GM12891 (cell line): ENCODE data around the gene STRIT1.

Experiments
- PAX5 ChIP-seq: IDR thresholded peaks from 2 replicates; pipeline ENCODE4 v1.6.1; 2011; ENCODE audit warnings: low read length, moderate library complexity, mild to moderate bottlenecking; ENCODE audit not compliant: insufficient read depth, severe bottlenecking
- POLR2A ChIP-seq: IDR thresholded peaks from 2 replicates; pipeline ENCODE4 v1.6.1; 2011; ENCODE audit warnings: low read depth, low read length, control low read depth
- POLR2AphosphoS5 ChIP-seq: IDR thresholded peaks from 2 replicates; pipeline ENCODE4 v1.6.1; 2011; ENCODE audit warnings: low read depth, low read length, control low read depth
- POU2F2 ChIP-seq: IDR thresholded peaks from 2 replicates; pipeline ENCODE4 v1.6.1; 2011; ENCODE audit warnings: low read depth, mild to moderate bottlenecking, control low read depth, low read length, moderate library complexity
- SPI1 ChIP-seq: IDR thresholded peaks from 2 replicates; pipeline ENCODE4 v1.6.1; 2011; ENCODE audit warnings: low read depth, low read length, control low read depth
- TAF1 ChIP-seq: IDR thresholded peaks from 2 replicates; pipeline ENCODE4 v1.6.1; 2011; ENCODE audit warnings: low read depth, low read length, control low read depth

GRCh38 chr3:155313300-155313699 is 19.8 kb upstream of the STRIT1 start:
- TF ChIP-seq POLR2A: no peak
- TF ChIP-seq TAF1: no peak
- no peak for TF ChIP-seq POLR2AphosphoS5
- TF ChIP-seq POU2F2: no peak
- TF ChIP-seq SPI1: no peak
- no peak for TF ChIP-seq PAX5
